Measurements from ENCODE around the gene PRSS27. TPM values are rescaled to one million over a fixed set of nuclear protein-coding genes. Genes with fewer than 3 reads are reported as not detected.

The PRSS27 gene
- total and polyA plus RNA-seq, 2 donors = 0.28 to 6.5 TPM

DNA sequence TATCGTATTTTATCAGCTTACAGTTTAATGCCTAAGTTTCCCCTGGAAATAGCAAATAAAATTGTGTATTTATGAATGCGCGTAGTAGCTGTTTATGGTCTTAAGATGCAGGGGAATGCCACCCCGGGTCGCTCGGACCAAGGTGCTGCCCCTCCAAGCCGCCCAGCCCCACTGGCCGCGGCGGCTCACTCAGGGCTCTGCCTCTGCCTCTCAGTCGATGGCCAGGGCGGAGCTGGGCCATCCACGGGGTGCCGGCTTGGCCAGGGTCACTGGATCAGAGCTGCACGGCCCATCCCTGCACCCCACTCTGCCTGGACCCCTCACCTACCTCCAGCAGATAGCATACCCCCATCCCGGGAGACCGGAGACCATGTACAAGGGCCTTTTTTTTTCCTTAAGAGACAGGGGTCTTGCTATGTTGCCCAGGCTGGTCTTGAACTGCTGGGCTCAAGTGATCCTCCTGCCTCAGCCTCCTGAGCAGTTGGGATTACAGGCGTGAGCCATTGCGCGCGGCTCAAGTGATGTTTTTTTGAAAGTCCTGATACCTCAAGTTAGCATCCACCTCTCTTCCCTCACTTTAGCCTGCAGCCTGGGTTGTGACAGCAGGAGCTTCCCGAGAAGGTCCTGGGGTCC, 11.0 kb downstream of the PRSS27 start:
- Histone ChIP-seq H3K4me1 (ENCODE audit: control insufficient read depth in 2 of 2, insufficient read depth in 2 of 2, low read length in 2 of 2) (no peaks in the 10 kb centered on the region), H3K27me3 (ENCODE audit: control insufficient read depth in 2 of 2, insufficient read depth in 1 of 2, low read length in 1 of 2) (peaks cover 0 to 2% of the 10 kb centered on the region in 2 donors), H3K27ac (ENCODE audit: low read depth in 1 of 2, low read length in 1 of 2) (no peak overlapping the region), H3K36me3 (ENCODE audit: control insufficient read depth in 2 of 2, insufficient read depth in 2 of 2, low read length in 1 of 2) (peaks cover 27 to 55% of the 10 kb centered on the region in 2 donors), H3K9me3 (ENCODE audit: control insufficient read depth in 2 of 2, insufficient read depth in 1 of 2, low read length in 1 of 2) (no peaks in the 10 kb centered on the region), H3K4me3 (ENCODE audit: low read length in 2 of 2) (no peak overlapping the region)
- no peak for DNase-seq (ENCODE audit: low read depth in 6 of 9, low spot score in 9 of 9)
- whole genome bisulfite sequencing = 98% methylated on average over 22 of the region's 22 CpGs

DNA sequence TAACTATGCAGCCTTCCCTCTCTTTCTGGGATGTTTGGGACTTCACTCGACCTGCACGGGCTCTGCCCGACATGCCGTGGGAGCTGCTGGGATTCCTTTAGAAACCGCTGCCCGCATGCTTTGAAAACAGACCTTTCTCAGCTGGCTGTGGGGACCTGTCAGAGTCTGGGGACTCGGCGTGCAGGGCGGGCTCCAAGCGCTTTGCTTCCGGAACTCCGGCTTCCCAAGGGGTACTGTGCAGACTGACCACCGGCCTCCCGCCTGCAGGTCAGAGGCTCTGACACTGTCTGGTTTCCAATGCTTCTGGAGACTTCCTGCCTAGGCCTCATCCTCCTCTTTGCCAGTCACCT, 11.8 kb downstream of the PRSS27 start:
- Histone ChIP-seq H3K9me3 (ENCODE audit: control insufficient read depth in 2 of 2, insufficient read depth in 1 of 2, low read length in 1 of 2) (no peaks in the 10 kb centered on the region), H3K27me3 (ENCODE audit: control insufficient read depth in 2 of 2, insufficient read depth in 1 of 2, low read length in 1 of 2) (no peaks in the 10 kb centered on the region), H3K4me1 (ENCODE audit: control insufficient read depth in 2 of 2, insufficient read depth in 2 of 2, low read length in 2 of 2) (no peaks in the 10 kb centered on the region), H3K36me3 (ENCODE audit: control insufficient read depth in 2 of 2, insufficient read depth in 2 of 2, low read length in 1 of 2) (peaks cover 27 to 61% of the 10 kb centered on the region in 2 donors), H3K27ac (ENCODE audit: low read depth in 1 of 2, low read length in 1 of 2) (no peak overlapping the region), H3K4me3 (ENCODE audit: low read length in 2 of 2) (no peak overlapping the region)
- DNase-seq (ENCODE audit: low read depth in 6 of 9, low spot score in 9 of 9) = no peak
- WGBS = 98% methylated on average over 14 of the region's 14 CpGs

DNA sequence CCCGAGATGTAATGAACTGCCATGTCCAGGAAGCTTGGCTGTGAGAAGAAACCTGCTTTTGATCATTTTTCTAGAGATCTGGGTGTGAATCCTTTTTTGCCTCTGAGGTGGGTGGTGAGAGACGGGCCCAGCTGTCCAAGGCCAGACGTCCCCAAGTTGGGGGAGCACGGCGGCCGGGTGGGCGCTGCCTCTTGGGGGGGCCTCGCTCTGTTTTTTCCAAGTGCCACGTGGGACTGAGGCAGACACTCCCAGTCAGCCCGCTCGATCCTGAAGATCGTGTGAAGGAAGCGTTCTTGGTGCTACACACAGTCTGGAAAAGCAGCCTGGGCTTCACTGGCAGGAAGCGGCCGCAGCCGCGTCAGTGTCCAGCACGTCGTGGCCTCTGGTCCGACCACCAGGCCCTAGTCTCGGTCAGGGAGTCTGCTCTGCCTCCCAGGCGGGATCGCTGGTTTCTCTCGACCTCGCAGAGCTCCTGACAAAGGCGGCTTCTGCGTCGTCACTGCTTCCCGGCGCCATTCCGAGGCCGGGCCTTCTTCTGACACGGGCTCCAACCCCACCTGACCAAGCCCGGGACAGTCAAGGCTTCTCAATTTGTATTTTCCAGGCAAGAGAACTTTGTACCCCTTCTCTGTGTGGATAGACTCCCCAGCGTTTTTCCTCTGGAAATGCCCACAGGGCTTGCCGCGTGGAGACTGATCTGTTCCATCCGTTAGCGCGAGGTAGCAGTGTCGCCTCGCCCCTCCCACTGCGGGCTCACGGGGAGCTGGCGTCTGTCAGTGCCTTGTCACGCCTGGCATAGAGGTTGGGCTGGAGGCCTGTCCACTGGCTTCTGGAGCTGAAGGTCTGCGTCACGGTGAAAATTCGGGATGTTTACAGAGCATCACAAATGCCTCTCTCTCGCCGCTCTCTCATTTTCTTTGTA, 12.4 kb downstream of the PRSS27 start:
- WGBS = 97% methylated on average over 51 of the region's 51 CpGs
- no peak for DNase-seq (ENCODE audit: low read depth in 6 of 9, low spot score in 9 of 9)
- H3K27me3 ChIP-seq (ENCODE audit: control insufficient read depth in 2 of 2, insufficient read depth in 1 of 2, low read length in 1 of 2) = no peaks in the 10 kb centered on the region
- no peak overlapping the region for H3K4me3 ChIP-seq (ENCODE audit: low read length in 2 of 2)
- H3K36me3 ChIP-seq (ENCODE audit: control insufficient read depth in 2 of 2, insufficient read depth in 2 of 2, low read length in 1 of 2) = peaks cover 29 to 67% of the 10 kb centered on the region in 2 donors
- H3K4me1 ChIP-seq (ENCODE audit: control insufficient read depth in 2 of 2, insufficient read depth in 2 of 2, low read length in 2 of 2) = no peaks in the 10 kb centered on the region
- no peaks in the 10 kb centered on the region for H3K9me3 ChIP-seq (ENCODE audit: control insufficient read depth in 2 of 2, insufficient read depth in 1 of 2, low read length in 1 of 2)
- H3K27ac ChIP-seq (ENCODE audit: low read depth in 1 of 2, low read length in 1 of 2) = no peak overlapping the region

DNA sequence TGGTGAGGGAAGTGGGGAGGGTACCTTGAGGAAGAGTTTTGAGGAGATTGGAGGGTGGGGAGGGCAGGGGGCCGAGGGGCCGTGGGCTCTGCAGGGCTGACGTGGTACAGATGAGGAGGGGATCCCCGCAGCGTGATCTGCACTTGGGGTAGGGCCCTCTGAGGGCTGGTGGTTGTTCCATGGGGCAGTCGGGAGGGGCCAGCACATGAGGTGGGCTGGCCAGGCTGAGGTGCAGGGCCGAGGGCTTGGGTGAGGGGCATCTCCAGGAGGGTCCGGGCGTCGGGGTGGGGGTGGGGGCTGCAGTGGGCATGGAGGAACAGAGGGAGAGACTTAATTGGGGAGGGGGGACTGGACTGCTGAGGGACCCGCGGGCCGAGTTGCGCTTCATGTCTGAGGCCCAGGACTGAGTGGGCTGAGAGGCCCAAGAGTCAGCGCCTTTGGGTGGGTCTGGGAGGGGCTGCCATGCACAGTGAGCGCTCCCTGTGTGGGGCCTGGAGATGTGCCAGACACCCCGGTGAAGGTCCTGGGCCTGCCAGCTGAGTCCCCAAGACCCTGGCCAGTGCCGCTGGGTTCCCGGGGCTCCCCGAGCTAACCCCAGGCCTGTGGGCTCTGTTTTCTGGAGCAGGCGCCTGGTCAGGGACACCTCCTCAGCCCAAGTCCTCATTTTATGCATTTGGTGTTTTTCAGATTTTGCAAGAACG, 13.3 kb downstream of the PRSS27 start:
- no peaks in the 10 kb centered on the region for H3K9me3 ChIP-seq (ENCODE audit: control insufficient read depth in 2 of 2, insufficient read depth in 1 of 2, low read length in 1 of 2)
- H3K36me3 ChIP-seq (ENCODE audit: control insufficient read depth in 2 of 2, insufficient read depth in 2 of 2, low read length in 1 of 2) = peaks cover 38 to 76% of the 10 kb centered on the region in 2 donors
- no peak overlapping the region for H3K27ac ChIP-seq (ENCODE audit: low read depth in 1 of 2, low read length in 1 of 2)
- no peaks in the 10 kb centered on the region for H3K27me3 ChIP-seq (ENCODE audit: control insufficient read depth in 2 of 2, insufficient read depth in 1 of 2, low read length in 1 of 2)
- H3K4me3 ChIP-seq (ENCODE audit: low read length in 2 of 2) = no peak overlapping the region
- DNase-seq (ENCODE audit: low read depth in 6 of 9, low spot score in 9 of 9) = no peak
- H3K4me1 ChIP-seq (ENCODE audit: control insufficient read depth in 2 of 2, insufficient read depth in 2 of 2, low read length in 2 of 2) = no peaks in the 10 kb centered on the region
- 97% methylated on average over 22 of the region's 22 CpGs for WGBS

DNA sequence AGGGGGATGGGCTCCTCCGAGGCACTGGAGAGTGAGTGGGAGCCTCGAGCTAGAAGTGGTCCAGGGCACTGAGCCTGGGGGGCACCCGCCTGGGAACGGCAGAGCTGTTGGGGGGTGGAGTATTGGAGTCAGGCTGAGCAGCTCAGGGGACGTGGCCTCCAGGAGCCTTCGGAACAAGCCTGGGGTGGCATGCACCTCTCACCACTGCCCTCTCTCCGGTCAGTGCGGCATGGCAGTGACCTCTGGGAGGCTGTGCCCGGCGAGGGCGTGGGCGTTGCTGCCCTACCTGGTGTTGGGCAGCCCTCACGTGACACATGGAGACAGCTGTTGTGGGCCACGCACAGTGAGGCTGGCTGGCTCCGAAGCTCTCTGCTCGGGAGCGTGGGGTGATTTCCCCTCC, 13.9 kb downstream of the PRSS27 start:
- H3K4me1 ChIP-seq (ENCODE audit: control insufficient read depth in 2 of 2, insufficient read depth in 2 of 2, low read length in 2 of 2) = no peaks in the 10 kb centered on the region
- H3K27me3 ChIP-seq (ENCODE audit: control insufficient read depth in 2 of 2, insufficient read depth in 1 of 2, low read length in 1 of 2) = no peaks in the 10 kb centered on the region
- H3K9me3 ChIP-seq (ENCODE audit: control insufficient read depth in 2 of 2, insufficient read depth in 1 of 2, low read length in 1 of 2) = no peaks in the 10 kb centered on the region
- H3K27ac ChIP-seq (ENCODE audit: low read depth in 1 of 2, low read length in 1 of 2) = no peak overlapping the region
- DNase-seq (ENCODE audit: low read depth in 6 of 9, low spot score in 9 of 9) = no peak
- peaks cover 44 to 83% of the 10 kb centered on the region in 2 donors for H3K36me3 ChIP-seq (ENCODE audit: control insufficient read depth in 2 of 2, insufficient read depth in 2 of 2, low read length in 1 of 2)
- 97% methylated on average over 17 of the region's 17 CpGs for WGBS
- no peak overlapping the region for H3K4me3 ChIP-seq (ENCODE audit: low read length in 2 of 2)

DNA sequence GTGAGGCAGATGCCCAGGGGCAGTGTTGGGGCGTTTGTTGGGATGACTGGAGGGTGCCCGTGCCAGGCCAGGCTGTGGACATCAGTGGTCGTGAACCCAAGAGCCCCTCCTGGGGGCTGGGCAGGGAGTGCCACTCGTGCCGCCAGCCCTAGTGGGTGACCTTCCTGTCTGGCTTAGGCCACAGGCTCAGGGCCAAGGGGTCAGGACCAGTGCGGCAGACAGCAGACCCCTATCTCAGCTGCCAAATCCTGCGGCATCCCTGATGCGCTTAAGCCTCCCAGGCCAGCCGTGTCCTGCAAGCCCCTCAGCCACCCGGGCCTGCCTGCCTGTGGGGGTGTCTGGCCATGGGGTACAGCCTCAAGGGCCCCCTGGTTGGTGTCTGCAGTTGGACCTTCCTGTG, 14.7 kb downstream of the PRSS27 start:
- 99% methylated on average over 10 of the region's 10 CpGs for WGBS
- Histone ChIP-seq H3K36me3 (ENCODE audit: control insufficient read depth in 2 of 2, insufficient read depth in 2 of 2, low read length in 1 of 2) (peaks cover 51 to 90% of the 10 kb centered on the region in 2 donors), H3K4me1 (ENCODE audit: control insufficient read depth in 2 of 2, insufficient read depth in 2 of 2, low read length in 2 of 2) (no peaks in the 10 kb centered on the region), H3K27me3 (ENCODE audit: control insufficient read depth in 2 of 2, insufficient read depth in 1 of 2, low read length in 1 of 2) (no peaks in the 10 kb centered on the region), H3K4me3 (ENCODE audit: low read length in 2 of 2) (no peak overlapping the region), H3K9me3 (ENCODE audit: control insufficient read depth in 2 of 2, insufficient read depth in 1 of 2, low read length in 1 of 2) (no peaks in the 10 kb centered on the region), H3K27ac (ENCODE audit: low read depth in 1 of 2, low read length in 1 of 2) (no peak overlapping the region)
- no peak for DNase-seq (ENCODE audit: low read depth in 6 of 9, low spot score in 9 of 9)

DNA sequence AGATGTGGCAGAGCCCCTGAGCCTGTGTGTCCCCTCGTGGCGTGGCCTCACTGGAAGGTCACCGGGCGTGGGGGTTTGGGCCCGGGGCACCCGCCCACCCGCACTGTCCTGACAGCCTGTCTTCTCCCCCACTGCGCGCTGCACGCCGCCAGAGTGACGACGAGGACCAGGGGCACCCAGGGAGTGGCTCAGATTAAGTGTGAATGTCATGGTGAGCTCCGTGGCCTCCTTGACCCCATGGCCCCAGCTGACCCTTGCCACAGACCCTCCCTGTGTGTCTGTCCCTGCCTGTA, 15.1 kb downstream of the PRSS27 start:
- 98% methylated on average over 14 of the region's 14 CpGs for WGBS
- peaks cover 55 to 94% of the 10 kb centered on the region in 2 donors for H3K36me3 ChIP-seq (ENCODE audit: control insufficient read depth in 2 of 2, insufficient read depth in 2 of 2, low read length in 1 of 2)
- H3K9me3 ChIP-seq (ENCODE audit: control insufficient read depth in 2 of 2, insufficient read depth in 1 of 2, low read length in 1 of 2) = no peaks in the 10 kb centered on the region
- H3K27me3 ChIP-seq (ENCODE audit: control insufficient read depth in 2 of 2, insufficient read depth in 1 of 2, low read length in 1 of 2) = no peaks in the 10 kb centered on the region
- DNase-seq (ENCODE audit: low read depth in 6 of 9, low spot score in 9 of 9) = no peak
- no peaks in the 10 kb centered on the region for H3K4me1 ChIP-seq (ENCODE audit: control insufficient read depth in 2 of 2, insufficient read depth in 2 of 2, low read length in 2 of 2)
- H3K4me3 ChIP-seq (ENCODE audit: low read length in 2 of 2) = no peak overlapping the region
- no peak overlapping the region for H3K27ac ChIP-seq (ENCODE audit: low read depth in 1 of 2, low read length in 1 of 2)

DNA sequence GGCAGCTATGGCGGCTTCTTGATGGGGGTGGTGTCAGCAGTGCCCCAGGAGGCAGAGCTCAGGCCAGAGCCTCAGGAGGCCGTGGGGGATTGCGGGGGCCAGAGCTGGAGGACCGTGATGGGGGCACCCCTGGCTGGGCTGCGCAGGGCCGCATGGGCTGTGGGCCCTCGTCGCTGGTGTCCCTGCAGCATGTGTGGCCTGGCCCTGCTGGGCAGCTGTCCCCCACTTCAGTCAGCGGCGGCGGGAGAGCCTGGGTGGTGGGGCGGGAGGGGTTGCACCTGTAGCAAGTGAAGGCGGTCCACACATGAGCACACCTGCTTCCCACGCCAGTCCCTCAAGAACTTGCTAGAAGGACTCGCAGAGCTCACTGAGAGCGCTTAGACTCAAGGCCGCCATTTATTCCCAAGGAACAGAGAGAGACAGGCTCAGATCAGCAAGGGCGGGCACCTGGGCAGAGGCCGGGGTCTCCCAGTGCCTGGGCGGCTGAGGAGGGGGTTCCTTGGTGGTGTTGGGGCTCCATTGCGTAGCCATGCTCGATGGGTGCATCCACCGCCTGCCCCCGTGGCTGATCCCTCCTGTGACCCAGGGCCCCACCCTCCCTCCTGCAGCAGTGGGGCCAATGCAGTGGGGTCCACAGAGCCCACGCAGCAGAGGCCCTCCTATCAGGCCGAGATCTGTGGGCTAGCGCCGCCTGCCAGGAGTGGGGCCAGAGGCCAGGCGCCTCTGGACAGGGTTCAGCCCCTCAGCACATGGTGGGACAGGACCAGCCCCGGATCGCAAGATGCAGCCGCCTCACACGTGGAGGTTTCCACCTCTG, 15.7 kb downstream of the PRSS27 start:
- no peaks in the 10 kb centered on the region for H3K4me1 ChIP-seq (ENCODE audit: control insufficient read depth in 2 of 2, insufficient read depth in 2 of 2, low read length in 2 of 2)
- H3K27ac ChIP-seq (ENCODE audit: low read depth in 1 of 2, low read length in 1 of 2) = no peak overlapping the region
- no peaks in the 10 kb centered on the region for H3K27me3 ChIP-seq (ENCODE audit: control insufficient read depth in 2 of 2, insufficient read depth in 1 of 2, low read length in 1 of 2)
- H3K4me3 ChIP-seq (ENCODE audit: low read length in 2 of 2) = no peak overlapping the region
- H3K9me3 ChIP-seq (ENCODE audit: control insufficient read depth in 2 of 2, insufficient read depth in 1 of 2, low read length in 1 of 2) = no peaks in the 10 kb centered on the region
- no peak for DNase-seq (ENCODE audit: low read depth in 6 of 9, low spot score in 9 of 9)
- WGBS = 99% methylated on average over 33 of the region's 33 CpGs
- peaks cover 61 to 95% of the 10 kb centered on the region in 2 donors for H3K36me3 ChIP-seq (ENCODE audit: control insufficient read depth in 2 of 2, insufficient read depth in 2 of 2, low read length in 1 of 2)

Data from thymus (tissue), 11 donors.